ENCODE data around the gene WEE1. TPM values are rescaled to one million over a fixed set of nuclear protein-coding genes. Genes with fewer than 3 reads are reported as not detected.

WEE1 gene
- polyA plus RNA-seq, 1 donor, result 117 TPM

DNA sequence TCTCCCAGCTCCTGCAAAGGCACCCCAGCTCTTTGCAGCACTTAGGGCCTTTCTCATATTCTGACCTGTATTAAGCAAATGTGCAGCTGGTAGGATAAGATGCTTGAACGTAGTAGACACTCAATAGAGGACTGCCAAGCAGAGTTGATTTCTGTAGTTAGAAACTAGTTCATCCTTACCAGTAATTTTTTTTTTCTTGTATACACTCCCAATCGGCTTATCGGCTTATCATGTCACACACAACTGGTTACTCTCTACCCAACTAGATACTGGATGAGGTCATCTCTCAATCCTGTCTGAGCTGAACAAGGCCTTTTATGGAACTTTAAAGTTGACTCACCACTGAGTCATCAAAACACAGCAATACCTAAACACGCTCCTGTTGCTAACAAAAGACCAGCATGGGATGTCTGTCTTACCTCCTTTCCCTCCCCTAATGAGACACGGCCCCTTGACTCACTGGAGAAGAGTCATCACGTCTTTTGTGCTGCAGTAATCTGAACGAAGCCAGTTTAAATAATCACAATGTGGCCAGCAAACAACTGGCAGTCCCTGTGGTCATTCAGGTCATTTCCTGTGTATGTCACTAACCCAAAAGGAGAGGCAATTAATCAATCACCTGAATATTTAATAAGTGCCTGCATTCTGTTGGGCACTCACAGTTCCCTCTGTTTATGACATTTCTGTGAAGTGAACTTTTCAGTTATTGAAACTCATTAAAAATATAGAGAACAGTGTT lies 7.5 kb upstream of the WEE1 start:
- no peak for DNase-seq

GRCh38 chr11:9566561-9567063 lies 6.9 kb upstream of the WEE1 start:
- DNase-seq, result no peak

- DNase-seq, result no peak
Observed at GRCh38 chr11:9567401-9567800, 6.1 kb upstream of the WEE1 start.

GRCh38 chr11:9568161-9568853 lies 5.2 kb upstream of the WEE1 start:
- DNase-seq, result no peak

DNA sequence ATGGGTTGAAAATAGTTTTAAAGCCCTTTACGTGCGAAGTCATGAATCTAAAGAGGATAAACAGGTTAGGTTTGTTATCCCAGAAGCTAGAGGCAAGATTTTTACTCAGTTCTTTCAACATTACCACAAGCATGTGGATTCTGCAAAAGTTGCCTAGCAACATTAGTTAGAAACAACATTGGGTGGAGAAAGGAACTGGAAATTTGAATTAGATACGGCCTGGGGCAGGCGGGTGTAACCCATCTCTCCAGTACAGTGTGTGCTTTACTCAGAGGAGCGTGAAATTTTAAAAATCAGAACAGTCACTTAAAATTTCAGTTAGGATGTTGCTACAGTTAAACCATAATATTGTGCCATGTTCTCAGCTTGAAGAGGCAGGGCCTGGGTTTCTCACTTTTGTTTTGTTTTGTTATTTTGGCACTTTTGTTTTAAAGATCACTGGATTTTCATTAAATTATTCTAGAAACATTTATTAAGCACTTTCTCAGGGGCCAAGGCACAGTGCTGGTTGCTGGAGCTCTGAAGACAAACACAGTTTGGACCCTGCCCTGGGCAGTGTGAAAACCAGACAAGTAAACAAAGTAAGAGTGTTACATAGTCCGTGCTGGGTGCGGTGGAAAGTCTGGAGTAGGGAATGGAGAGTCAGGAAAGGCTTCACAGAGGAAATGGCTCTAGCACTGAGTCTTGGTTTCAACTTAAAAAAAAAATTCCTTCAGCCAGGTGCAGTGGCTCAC lies 4.4 kb upstream of the WEE1 start:
- peak; percentile 90 for DNase-seq

DNA sequence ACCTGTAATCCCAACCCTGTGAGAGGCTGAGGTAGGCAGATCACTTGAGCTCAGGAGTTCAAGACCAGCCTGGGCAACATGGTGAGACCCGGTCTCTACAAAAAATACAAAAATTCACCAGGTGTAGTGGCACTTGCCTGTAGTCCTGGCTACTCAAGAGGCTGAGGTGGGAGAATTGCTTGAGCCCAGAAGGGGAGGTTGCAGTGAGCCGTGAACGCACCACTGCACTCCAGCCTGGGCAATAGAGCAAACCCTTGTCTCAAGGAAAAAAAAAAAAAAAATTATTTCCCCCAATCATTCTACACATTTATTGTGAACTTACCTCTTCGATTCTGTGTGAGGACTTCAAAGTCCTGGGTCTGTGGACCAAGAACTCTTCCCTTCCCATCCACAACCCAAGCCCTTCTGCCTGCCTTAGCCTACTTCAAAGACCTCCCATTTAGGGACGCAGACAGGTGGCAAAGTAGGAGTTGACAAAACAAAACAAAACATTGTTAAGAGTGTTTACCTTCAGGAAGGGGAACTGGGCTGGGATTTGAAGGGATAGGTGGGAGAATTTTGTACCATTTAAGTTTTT lies 3.8 kb upstream of the WEE1 start:
- no peak for DNase-seq

DNA sequence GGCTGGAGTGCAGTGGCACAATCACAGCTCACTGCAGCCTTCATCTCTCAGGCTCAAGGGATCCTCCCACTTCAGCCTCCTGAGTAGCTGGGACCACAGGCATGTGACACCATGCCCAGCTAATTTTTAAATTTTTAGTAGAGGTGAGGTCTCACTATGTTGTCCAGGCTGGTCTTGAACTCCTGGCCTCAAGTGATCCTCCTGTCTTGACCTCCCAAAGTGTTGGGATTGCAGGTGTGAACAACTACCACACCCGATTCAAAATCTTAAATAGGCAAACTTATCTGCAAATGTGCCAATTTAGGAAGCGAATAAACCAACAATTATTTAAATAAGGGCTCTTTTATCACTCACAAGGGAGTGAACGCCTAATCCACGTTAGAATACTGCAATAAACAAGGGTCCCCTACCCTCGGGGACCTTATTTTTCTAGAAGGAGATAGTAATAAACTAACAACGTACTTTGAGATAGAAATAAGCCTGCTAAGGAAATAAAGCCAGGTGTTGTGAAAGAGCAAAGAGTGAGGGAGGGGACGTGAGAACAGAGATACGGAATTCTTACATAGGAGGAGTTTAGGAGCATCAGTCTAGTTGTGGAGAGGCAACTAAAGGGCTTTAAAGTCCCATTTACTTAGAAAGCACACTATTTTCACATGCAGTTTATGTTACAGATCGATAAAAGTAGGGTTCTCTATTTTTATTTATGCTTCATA lies 3.0 kb upstream of the WEE1 start:
- DNase-seq, result no peak

DNA sequence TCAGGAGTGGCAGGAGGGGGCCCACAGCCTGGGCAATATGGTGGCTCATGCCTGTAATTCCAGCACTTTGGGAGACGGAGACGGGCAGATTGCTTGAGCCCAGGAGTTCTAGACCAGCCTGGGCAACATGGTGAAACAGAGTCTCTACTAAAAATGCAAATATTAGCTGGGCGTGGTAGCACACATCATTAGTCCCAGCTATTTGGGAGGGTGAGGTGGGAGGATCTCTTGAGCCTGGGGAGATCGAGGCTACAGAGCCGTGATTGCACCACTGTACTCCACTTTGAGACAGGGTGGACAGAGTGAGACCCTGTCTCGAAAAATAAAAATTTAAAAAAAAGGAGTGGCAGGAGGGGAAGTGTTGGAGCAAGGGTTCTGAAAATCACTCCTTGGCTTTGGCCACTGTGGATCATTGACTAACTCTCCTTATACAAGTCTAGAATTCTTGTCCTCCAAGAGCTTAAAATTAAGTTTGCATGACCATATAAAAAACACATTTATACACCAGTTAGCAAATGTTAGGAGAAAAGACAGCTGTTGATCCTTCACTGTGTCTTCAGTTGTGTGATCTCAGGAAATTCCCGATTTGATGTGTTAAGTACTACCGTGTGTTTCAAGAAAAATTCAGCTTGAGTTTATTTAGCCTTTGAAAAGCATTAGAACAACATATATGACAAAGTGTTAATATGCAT lies 2.3 kb upstream of the WEE1 start:
- DNase-seq, result no peak

DNA sequence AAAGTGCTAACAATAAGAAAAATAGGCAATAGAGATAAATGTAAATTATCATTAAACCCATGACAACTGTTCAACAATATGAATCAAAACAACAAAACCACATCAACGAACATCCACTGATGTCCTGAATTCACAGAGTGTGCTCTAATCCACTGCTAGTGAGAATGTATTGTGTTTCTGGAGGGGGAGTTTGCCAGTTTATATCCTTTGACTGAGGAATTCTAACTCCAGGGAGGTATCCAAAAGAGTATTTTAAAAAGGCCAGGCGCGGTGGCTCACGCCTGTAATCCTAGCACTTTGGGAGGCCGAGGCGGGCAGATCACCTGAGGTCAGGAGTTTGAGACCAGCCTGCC lies 1.7 kb upstream of the WEE1 start:
- no peak for DNase-seq

DNA sequence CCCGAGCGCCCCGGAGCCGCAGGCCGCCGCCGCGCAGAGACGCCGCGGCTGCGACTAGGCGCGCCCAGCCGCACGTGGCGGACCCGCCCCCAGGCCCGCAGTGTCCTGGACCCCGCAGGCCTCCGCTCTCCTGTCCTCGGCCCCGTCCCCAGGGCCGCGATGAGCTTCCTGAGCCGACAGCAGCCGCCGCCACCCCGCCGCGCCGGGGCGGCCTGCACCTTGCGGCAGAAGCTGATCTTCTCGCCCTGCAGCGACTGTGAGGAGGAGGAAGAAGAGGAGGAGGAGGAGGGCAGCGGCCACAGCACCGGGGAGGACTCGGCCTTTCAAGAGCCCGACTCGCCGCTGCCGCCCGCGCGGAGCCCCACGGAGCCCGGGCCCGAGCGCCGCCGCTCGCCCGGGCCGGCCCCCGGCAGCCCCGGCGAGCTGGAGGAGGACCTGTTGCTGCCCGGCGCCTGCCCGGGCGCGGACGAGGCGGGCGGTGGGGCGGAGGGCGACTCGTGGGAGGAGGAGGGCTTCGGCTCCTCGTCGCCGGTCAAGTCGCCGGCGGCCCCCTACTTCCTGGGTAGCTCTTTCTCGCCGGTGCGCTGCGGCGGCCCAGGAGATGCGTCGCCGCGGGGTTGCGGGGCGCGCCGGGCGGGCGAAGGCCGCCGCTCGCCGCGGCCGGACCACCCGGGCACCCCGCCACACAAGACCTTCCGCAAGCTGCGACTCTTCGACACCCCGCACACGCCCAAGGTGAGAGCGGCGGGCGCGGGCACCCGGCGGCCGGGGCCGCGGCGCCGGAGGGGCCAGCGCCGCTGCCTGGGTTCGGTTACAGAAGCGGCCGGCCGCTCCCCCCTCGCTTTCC lies 528 bp downstream of the WEE1 start:
- no peak for DNase-seq

GRCh38 chr11:9574622-9575259 lies 1.3 kb downstream of the WEE1 start:
- DNase-seq, result no peak

DNA sequence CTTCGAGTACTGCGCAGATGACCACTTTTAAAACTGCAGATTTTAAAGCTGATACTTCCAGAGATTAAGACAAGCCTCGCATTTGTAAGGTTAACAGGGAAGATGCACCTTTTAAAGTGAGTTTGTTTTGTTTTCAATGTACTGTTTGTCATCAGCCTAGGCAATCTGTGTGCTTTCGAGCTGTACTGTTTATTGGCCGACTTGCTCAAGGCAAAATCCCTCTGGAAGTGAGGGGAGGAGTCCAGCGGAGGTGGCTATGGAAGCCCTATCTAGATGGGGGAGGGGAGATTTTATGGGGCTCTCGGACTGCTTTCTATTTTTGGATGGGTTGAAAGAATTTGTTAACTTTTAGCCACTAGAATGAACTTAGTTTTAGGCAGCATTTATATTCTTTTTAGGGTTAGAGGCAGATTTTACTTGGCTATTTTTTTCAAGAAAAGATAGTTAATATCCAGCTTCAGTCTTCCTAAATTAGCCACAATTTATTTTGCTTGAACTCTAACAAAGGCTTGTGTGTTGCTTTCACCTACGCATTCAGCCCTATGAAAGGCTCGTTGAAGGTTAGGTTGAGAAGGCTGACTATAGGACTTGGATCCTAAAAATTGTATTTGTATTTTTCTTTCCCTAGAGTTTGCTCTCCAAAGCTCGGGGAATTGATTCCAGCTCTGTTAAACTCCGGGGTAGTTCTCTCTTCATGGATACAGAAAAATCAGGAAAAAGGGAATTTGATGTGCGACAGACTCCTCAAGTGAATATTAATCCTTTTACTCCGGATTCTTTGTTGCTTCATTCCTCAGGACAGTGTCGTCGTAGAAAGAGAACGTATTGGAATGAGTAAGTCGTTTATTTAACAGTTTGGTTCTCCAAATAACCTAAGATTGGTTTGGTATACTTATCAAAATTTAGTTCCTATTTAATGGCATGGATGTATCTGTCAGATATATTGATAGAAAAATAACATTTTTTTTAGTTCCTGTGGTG lies 2.1 kb downstream of the WEE1 start:
- peak; percentile 90 for DNase-seq

DNA sequence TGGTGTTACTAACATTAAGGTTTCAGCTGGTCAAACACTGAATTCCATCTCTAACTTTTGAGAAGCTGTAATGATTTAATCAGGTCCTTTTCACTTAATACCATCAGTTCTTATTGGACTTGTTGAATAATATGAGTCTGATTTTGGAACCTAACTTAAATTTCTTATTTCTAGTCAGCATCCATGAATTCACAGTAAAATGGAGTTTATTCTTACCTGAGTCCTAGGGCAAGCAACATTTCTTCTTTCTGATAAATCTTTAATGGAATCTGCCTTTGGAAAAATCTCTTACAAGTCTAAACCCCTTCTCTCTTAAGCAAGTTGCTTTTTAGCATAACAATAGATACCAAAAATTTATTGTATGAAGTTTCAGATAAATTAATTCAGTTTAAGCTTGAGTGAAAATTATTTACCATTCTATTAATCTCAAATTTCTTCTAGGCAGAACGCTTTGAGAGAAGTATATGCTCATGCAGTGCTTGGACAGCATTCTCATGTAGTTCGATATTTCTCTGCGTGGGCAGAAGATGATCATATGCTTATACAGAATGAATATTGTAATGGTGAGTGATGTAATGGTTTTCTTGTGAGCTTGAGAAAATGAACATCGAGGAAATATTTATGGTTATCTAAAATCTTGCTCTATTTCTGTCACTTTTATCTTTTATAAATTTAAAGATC lies 3.4 kb downstream of the WEE1 start:
- no peak for DNase-seq

DNA sequence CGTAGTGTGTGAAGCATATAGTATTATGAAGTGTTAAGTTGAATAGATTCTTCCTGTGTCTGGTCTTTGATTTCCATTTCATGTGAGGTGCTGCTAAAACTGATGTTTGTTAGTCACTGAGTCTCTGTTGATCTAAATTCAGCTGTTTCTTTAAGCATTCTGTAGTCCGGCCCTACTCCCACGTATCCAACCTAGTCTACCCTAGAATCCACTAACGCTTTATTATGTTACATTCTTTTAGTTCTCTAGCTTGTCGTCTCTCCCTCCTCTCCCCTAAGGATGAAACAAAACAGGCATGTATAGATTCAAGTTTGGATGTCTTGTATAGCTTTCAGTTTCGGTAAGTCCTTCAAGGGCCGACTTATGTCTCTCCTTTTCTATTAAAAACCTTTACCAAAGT lies 4.1 kb downstream of the WEE1 start:
- no peak for DNase-seq

- no peak for DNase-seq
Observed at GRCh38 chr11:9580894-9581293, 7.4 kb downstream of the WEE1 start.

DNA sequence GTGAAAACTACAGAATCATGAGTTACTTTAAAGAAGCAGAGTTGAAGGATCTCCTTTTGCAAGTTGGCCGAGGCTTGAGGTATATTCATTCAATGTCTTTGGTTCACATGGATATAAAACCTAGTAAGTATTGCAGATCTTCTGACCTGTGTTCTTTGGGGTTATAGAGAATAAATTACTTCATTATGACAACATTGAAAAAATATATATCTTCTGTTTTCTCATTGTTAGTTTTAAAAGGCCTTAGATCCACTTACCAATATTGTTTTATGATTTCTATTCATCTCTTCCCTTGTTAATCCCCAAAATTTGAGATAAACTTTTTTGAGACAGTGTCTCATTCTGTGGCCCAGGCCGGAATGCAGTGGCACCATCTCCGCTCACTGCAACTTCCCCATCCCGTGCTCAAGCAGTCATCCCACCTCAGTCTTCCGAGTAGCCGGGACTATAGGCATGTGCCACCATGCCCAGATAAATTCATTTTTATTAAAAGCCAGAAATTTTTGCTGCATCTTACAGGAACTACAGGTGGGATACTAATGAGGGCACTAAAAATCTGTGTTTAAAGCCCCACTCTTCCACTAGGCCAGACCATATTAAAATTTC lies 8.2 kb downstream of the WEE1 start:
- no peak for DNase-seq

GRCh38 chr11:9590717-9591116 lies 17.2 kb downstream of the WEE1 start:
- no peak for DNase-seq

Data from left kidney (tissue), 2 donors.